Left lung (tissue), 10 donors: ENCODE measurements around the gene TMEM167B. TPM values are rescaled to one million over a fixed set of nuclear protein-coding genes. Genes with fewer than 3 reads are reported as not detected.

ENCODE experiments used
- ATAC-seq: fragments of 200-7000 bp; cut with Tn5 transposase; one replicate; pipeline ENCODE4 v1.9.1; 2020; ENCODE audit warnings: moderate library complexity
- DNase-seq, 4 donors: peaks; one replicate each; pipeline ENCODE4 v3.0.0-alpha.2; 2013 to 2020
- H3K27ac ChIP-seq, 2 donors: fragments of 200-600 bp; sonication (generic) in 1 of 2; one replicate each; pipeline versions ENCODE4 v1.5.0 to v1.8.0; 2020 to 2021
- H3K27me3 ChIP-seq, 2 donors: fragments of 200-600 bp; sonication (generic) in 1 of 2; one replicate each; pipeline versions ENCODE4 v1.5.0 to v1.8.0; 2020 to 2021
- H3K36me3 ChIP-seq, 2 donors: fragments of 200-600 bp; sonication (generic) in 1 of 2; one replicate each; pipeline versions ENCODE4 v1.5.0 to v1.8.0; 2020 to 2021
- H3K4me1 ChIP-seq, 2 donors: fragments of 200-600 bp; one replicate each; pipeline ENCODE4 v1.8.0; 2021
- H3K4me3 ChIP-seq, 2 donors: fragments of 200-600 bp; sonication (generic) in 1 of 2; one replicate each; pipeline versions ENCODE4 v1.5.0 to v1.8.0; 2020 to 2021; ENCODE audit warnings: mild to moderate bottlenecking in 1 of 2
- H3K9me3 ChIP-seq, 2 donors: fragments of 200-600 bp; sonication (generic) in 1 of 2; one replicate each; pipeline versions ENCODE4 v1.5.0 to v1.8.0; 2020 to 2021
- intact Hi-C, 2 donors: fragments of 100-400 bp; cut with DNase I; formaldehyde crosslinking; loops; one replicate each; pipeline versions ENCODE4 v1.11.2 to v1.14.2; 2022
- polyA plus RNA-seq, 6 donors: library from polyadenylated mRNA; unstranded; fragments of 120-200 nt; gene quantifications; one replicate each; pipeline ENCODE4 v1.2.1, GENCODE V29; 2013; ENCODE audit not compliant: insufficient read length in 6 of 6
- total RNA-seq, 2 donors: library from RNA; stranded (reverse); fragmentation: NEBNext Ultra II Directional; extraction: Animal tissue kit (Norgen Biotek cat#: 25700); gene quantifications; one replicate each; pipeline ENCODE4 v1.2.1, GENCODE V29; 2021
- TF ChIP-seq, protein P1 (sequence below), 2 donors: fragments of 200-600 bp; sonication (generic) in 1 of 2; IDR thresholded peaks; one replicate each; pipeline versions ENCODE4 v1.5.0 to v1.8.0; 2021; ENCODE audit warnings: antibody characterized with exemption in 2 of 2
- donor health status: DM: no; HTN: yes; CAD: no.
- donor health status: DM: no; HTN: no; CAD: no.

TMEM167B gene
- total and polyA plus RNA-seq, 8 donors, result 33.5 to 47.2 (median 42.0) TPM

DNA sequence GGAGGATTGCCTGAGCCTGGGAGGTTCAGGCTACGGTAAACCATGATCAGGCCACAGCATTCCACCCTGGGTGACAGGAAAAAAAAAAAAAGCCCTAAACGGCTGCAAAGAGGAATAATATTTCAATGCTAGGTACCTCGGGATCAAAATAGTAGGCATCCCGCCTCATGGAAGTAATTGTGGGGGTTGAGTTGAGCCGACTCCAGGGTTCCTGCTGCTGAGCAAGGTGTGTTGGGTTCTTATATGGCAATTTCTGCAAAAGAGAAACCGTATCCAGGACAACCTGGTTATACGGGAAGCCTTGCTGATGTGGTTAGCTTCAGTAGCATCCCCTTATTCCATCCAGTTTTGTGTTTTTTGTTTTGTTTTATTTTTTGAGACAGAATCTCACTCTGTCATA, 17.2 kb downstream of the TMEM167B start:
- TF ChIP-seq, protein P1, sequence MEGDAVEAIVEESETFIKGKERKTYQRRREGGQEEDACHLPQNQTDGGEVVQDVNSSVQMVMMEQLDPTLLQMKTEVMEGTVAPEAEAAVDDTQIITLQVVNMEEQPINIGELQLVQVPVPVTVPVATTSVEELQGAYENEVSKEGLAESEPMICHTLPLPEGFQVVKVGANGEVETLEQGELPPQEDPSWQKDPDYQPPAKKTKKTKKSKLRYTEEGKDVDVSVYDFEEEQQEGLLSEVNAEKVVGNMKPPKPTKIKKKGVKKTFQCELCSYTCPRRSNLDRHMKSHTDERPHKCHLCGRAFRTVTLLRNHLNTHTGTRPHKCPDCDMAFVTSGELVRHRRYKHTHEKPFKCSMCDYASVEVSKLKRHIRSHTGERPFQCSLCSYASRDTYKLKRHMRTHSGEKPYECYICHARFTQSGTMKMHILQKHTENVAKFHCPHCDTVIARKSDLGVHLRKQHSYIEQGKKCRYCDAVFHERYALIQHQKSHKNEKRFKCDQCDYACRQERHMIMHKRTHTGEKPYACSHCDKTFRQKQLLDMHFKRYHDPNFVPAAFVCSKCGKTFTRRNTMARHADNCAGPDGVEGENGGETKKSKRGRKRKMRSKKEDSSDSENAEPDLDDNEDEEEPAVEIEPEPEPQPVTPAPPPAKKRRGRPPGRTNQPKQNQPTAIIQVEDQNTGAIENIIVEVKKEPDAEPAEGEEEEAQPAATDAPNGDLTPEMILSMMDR (IDR thresholded peaks at IDR 0.05), result no peak
- ATAC-seq, result no peak
- Histone ChIP-seq H3K36me3 (no peaks in the 10 kb centered on the region), H3K9me3 (no peaks in the 10 kb centered on the region), H3K4me3 (no peak overlapping the region), H3K27me3 (peaks cover 0 to under 1% of the 10 kb centered on the region in 2 donors), H3K4me1 (peaks cover 7 to 16% of the 10 kb centered on the region in 2 donors), H3K27ac (no peak overlapping the region)
- intact Hi-C loops, result no loop called here
- no peak for DNase-seq

DNA sequence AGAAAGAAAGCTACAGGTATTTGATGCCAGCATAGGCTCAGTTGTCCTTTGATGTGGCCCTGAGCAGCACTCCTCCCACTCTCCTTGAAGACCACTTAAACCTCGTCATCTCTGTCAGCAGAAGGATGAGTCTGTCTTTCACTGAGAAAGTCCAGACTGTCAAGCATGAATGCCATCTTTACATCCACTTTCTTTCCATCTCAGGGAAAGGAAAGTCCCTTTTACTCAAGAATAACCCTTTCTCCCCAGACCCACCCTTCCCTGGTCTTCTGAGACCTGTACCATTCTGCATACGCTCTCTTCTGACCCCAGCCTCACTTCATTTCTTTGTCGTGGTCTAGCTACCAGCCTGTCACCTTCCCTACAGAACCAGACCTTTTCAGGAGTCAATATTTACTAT, 19.3 kb downstream of the TMEM167B start:
- Histone ChIP-seq H3K27me3 (peaks cover 11 to 21% of the 10 kb centered on the region in 2 donors), H3K4me3 (no peak overlapping the region), H3K27ac (no peak overlapping the region), H3K4me1 (peaks cover 10 to 31% of the 10 kb centered on the region in 2 donors), H3K9me3 (no peaks in the 10 kb centered on the region), H3K36me3 (no peaks in the 10 kb centered on the region)
- intact Hi-C loops, result no loop called here
- TF ChIP-seq, protein P1 (IDR thresholded peaks at IDR 0.05), result no peak
- DNase-seq (no peak), ATAC-seq (no peak)

DNA sequence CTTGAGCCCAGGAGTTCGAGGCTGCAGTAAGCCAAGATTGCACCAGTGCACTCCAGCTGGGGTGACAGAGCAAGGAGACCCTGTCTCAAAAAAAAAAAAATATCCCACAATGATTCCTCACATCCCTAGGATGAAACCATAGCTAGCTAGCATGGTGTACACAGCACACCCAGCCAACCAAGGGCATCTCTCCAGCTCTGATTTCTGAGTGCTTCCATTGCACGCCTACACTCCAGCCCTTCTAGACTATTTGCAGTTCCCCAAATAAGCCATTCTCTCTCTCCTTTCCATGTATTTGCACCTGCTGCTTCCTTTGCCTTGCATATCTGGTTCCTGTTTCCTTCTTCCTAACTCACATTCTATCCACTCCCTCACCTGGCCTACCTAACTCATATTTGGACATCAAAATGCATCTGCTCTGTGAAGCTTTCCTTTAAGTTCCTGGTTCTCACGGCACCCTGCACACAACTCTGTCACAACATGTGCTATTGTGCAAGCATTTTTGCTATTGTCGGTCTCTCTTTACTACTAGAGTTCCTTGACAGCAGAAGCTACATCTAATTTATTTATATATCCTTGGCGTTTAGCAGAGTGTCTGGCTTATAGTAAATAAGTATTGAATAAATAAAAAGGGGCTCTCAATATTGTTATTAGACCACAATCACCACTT, 21.0 kb downstream of the TMEM167B start:
- intact Hi-C loops, result no loop called here
- ATAC-seq (no peak), DNase-seq (no peak)
- no peak overlapping the region for H3K27ac ChIP-seq
- TF ChIP-seq, protein P1 (IDR thresholded peaks at IDR 0.05), result no peak
- peaks cover 10 to 31% of the 10 kb centered on the region in 2 donors for H3K4me1 ChIP-seq
- H3K9me3 ChIP-seq, result no peaks in the 10 kb centered on the region
- H3K4me3 ChIP-seq, result no peak overlapping the region
- H3K27me3 ChIP-seq, result peaks cover 11 to 38% of the 10 kb centered on the region in 2 donors
- no peaks in the 10 kb centered on the region for H3K36me3 ChIP-seq

DNA sequence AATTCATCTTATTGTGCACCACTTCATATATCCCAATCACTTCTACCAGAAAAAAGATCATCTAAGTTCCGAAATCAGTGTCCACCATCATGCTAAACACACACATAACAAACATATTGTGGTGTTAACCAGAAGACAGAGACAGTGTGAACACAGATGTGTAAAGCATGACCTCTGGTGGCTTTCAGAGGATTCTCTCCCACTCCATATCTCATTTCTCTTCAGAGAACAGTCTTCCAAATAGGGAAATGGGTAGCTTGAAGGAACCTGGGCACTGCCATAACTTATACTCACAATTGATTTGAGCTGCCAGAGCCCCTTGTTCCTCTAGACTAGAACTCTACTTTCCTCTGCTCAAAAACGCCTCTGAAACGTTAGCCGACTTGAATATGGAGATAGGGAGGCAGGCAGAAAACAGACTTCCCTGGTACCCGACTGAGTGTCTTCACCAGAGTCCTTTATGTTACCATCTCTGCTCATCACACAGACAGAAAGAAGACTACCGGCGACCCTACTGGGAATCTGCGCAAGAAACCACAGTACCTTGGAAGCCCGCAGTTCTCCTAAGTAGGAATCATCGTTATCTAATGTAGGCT, 21.6 kb downstream of the TMEM167B start:
- Histone ChIP-seq H3K27ac (no peak overlapping the region), H3K27me3 (peaks cover 11 to 43% of the 10 kb centered on the region in 2 donors), H3K36me3 (no peaks in the 10 kb centered on the region), H3K4me3 (no peak overlapping the region), H3K9me3 (no peaks in the 10 kb centered on the region), H3K4me1 (peaks cover 10 to 31% of the 10 kb centered on the region in 2 donors)
- TF ChIP-seq, protein P1 (IDR thresholded peaks at IDR 0.05), result no peak
- no peak for DNase-seq
- intact Hi-C loops, result no loop called here
- peak; percentile 35 for ATAC-seq

DNA sequence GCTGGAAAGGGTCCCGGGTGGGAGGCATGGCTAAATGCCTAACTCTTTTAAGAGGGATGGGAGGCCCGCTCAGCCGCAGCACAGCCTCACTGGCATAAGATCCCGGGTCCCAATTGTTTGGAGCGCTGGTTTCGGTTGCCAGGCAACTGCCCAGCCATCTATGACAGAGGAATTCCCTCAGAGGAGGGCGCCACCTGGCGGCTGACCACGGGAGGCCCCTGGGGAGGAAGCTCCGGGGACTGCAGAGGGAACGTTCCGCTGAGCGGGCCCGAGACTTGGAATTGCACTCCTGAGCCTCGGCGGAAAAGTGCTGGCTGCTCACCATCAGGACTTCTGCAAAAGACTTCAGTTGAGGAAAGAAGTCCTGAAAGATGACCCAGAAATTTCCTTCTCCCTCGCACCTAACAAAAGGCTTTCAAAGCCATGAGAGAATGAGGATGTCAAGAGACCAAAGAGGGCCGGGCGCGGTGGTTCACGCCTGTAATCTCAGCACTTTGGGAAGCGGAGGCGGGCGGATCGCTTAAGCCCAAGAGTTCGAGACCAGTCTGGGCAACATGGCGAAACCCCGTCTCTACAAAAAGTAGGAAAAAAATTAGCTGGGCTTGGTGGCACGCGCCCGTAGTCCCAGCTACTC, 22.2 kb downstream of the TMEM167B start:
- Histone ChIP-seq H3K36me3 (no peaks in the 10 kb centered on the region), H3K4me1 (peaks cover 10 to 31% of the 10 kb centered on the region in 2 donors), H3K27me3 (peaks cover 11 to 43% of the 10 kb centered on the region in 2 donors), H3K4me3 (peak overlapping the region in 1 of 2 donors; percentile 32), H3K27ac (no peak overlapping the region), H3K9me3 (no peaks in the 10 kb centered on the region)
- DNase-seq (peak; percentile 88 to 99 (median 94)), ATAC-seq (peak; percentile 97)
- TF ChIP-seq, protein P1 (IDR thresholded peaks at IDR 0.05), result peak; percentile 98 to 99
- intact Hi-C loops, result no loop called here
